GM23338 (cell line): ENCODE results near the gene RCL1. TPM values are rescaled to one million over a fixed set of nuclear protein-coding genes. Genes with fewer than 3 reads are reported as not detected.

ENCODE experiments used
- ATAC-seq: fragments of 200-7000 bp; cut with Tn5 transposase; 3 replicates; pipeline ENCODE4 v1.9.1; 2020
- DNase-seq: peaks from one replicate; pipeline ENCODE4 v3.0.0-alpha.2; 2015; ENCODE audit warnings: low spot score
- H2AFZ ChIP-seq: fragments of 200-600 bp; sonication (generic); 2 replicates; pipeline ENCODE4 v1.8.0; 2016; ENCODE audit warnings: antibody characterized with exemption, mild to moderate bottlenecking, moderate library complexity
- H3F3A ChIP-seq: fragments of 200-600 bp; sonication (generic); replicated peaks from 2 replicates; pipeline ENCODE4 v1.8.0; 2017; ENCODE audit warnings: antibody characterized with exemption, mixed run types, low read depth
- H3K27ac ChIP-seq: fragments of 200-600 bp; sonication (generic); 2 replicates; pipeline ENCODE4 v1.6.1; 2016; ENCODE audit warnings: low read depth
- H3K27me3 ChIP-seq: fragments of 200-600 bp; sonication (generic); 2 replicates; pipeline ENCODE4 v1.8.0; 2016; ENCODE audit warnings: mild to moderate bottlenecking, mixed run types, moderate library complexity; ENCODE audit not compliant: insufficient read depth
- H3K36me3 ChIP-seq: fragments of 200-600 bp; sonication (generic); 2 replicates; pipeline ENCODE4 v1.8.0; 2016; ENCODE audit warnings: mild to moderate bottlenecking; ENCODE audit not compliant: insufficient read depth
- H3K4me1 ChIP-seq: fragments of 200-600 bp; sonication (generic); 2 replicates; pipeline ENCODE4 v1.8.0; 2016; ENCODE audit warnings: mild to moderate bottlenecking, moderate library complexity; ENCODE audit not compliant: insufficient read depth
- H3K4me2 ChIP-seq: fragments of 200-600 bp; sonication (generic); 2 replicates; pipeline ENCODE4 v1.7.1; 2017; ENCODE audit warnings: mixed run types
- H3K4me3 ChIP-seq: fragments of 200-600 bp; sonication (generic); 2 replicates; pipeline ENCODE4 v1.6.1; 2016; ENCODE audit warnings: mixed run types
- H3K79me2 ChIP-seq: fragments of 200-600 bp; sonication (generic); replicated peaks from 2 replicates; pipeline ENCODE4 v1.8.0; 2017; ENCODE audit warnings: mild to moderate bottlenecking; ENCODE audit not compliant: insufficient read depth
- H3K9me2 ChIP-seq: fragments of 200-600 bp; sonication (generic); 2 replicates; pipeline ENCODE4 v1.8.0; 2017; ENCODE audit not compliant: insufficient read depth
- H4K20me1 ChIP-seq: fragments of 200-600 bp; sonication (generic); replicated peaks from 2 replicates; pipeline ENCODE4 v1.8.0; 2017; ENCODE audit warnings: mild to moderate bottlenecking; ENCODE audit not compliant: insufficient read depth
- H3K27ac Mint-ChIP-seq: 2 replicates; pipeline ENCODE4 v1.8.0; 2020; ENCODE audit warnings: inconsistent platforms, mild to moderate bottlenecking, moderate library complexity, mixed read lengths
- H3K27me3 Mint-ChIP-seq: 3 replicates; pipeline ENCODE4 v1.8.0; 2022; ENCODE audit warnings: low read depth, mild to moderate bottlenecking, moderate library complexity, mixed read lengths, inconsistent platforms; ENCODE audit not compliant: insufficient read depth, poor library complexity
- H3K36me3 Mint-ChIP-seq: 3 replicates; pipeline ENCODE4 v1.8.0; 2021; ENCODE audit warnings: low read depth, mild to moderate bottlenecking, inconsistent platforms, moderate library complexity, mixed read lengths
- H3K4me1 Mint-ChIP-seq: 3 replicates; pipeline ENCODE4 v1.8.0; 2020; ENCODE audit warnings: mild to moderate bottlenecking, inconsistent platforms, mixed read lengths
- H3K4me3 Mint-ChIP-seq: 3 replicates; pipeline ENCODE4 v1.8.0; 2021; ENCODE audit warnings: moderate library complexity, mild to moderate bottlenecking, inconsistent platforms, mixed read lengths
- H3K9me3 Mint-ChIP-seq: 3 replicates; pipeline ENCODE4 v1.8.0; 2020; ENCODE audit warnings: moderate library complexity, mild to moderate bottlenecking, inconsistent platforms, mixed read lengths
- CREB1 ChIP-seq: fragments of 250-450 bp; sonication (Bioruptor Pico); IDR thresholded peaks from 2 replicates; pipeline ENCODE4 v1.5.0; 2020; ENCODE audit warnings: low read depth, mild to moderate bottlenecking, moderate library complexity
- CTCF ChIP-seq, 2 experiments: fragments of 200-600 bp in 1 of 2; sonication (generic) in 1 of 2; conservative IDR thresholded peaks; 2 replicates each; pipeline versions ENCODE4 v1.5.1 to v1.6.1; 2016 to 2017; ENCODE audit warnings: antibody characterized with exemption in 2 of 2, low read depth in 2 of 2, mild to moderate bottlenecking in 2 of 2, moderate library complexity in 1 of 2
- EZH2 ChIP-seq: fragments of 200-600 bp; sonication (generic); IDR thresholded peaks from one replicate; pipeline ENCODE4 v1.8.0; 2017; ENCODE audit warnings: antibody characterized with exemption, mild to moderate bottlenecking, low read depth; ENCODE audit not compliant: unreplicated experiment
- EZH2phosphoT487 ChIP-seq: fragments of 200-600 bp; sonication (generic); IDR thresholded peaks from one replicate; pipeline ENCODE4 v1.8.1; 2018; ENCODE audit warnings: antibody characterized with exemption; ENCODE audit not compliant: unreplicated experiment
- JUNB ChIP-seq: IDR thresholded peaks from one replicate; pipeline ENCODE4 v1.6.1; 2016; ENCODE audit warnings: antibody characterized with exemption; ENCODE audit not compliant: unreplicated experiment
- POLR2AphosphoS5 ChIP-seq: IDR thresholded peaks from 2 replicates; pipeline ENCODE4 v1.6.1; 2016; ENCODE audit warnings: antibody characterized with exemption, low read depth
- STAT1 ChIP-seq: IDR thresholded peaks from one replicate; pipeline ENCODE4 v1.6.1; 2016; ENCODE audit warnings: antibody characterized with exemption; ENCODE audit not compliant: unreplicated experiment
- ZNF114 ChIP-seq: fragments of 250-450 bp; sonication (Bioruptor Pico); IDR thresholded peaks from 2 replicates; pipeline ENCODE4 v1.5.0; 2020; ENCODE audit warnings: mild to moderate bottlenecking, moderate library complexity
- ZNF331 ChIP-seq: fragments of 250-450 bp; sonication (Bioruptor Pico); IDR thresholded peaks from 2 replicates; pipeline ENCODE4 v1.5.0; 2020; ENCODE audit warnings: low read depth, mild to moderate bottlenecking, moderate library complexity
- ZNF462 ChIP-seq: fragments of 250-450 bp; sonication (Bioruptor Pico); IDR thresholded peaks from 2 replicates; pipeline ENCODE4 v1.5.0; 2020; ENCODE audit warnings: mild to moderate bottlenecking, moderate library complexity
- polyA plus RNA-seq: library from polyadenylated mRNA; unstranded; fragments of >200 nt; fragmentation: Nextera tagmentation; extraction: Ambion mirVana; gene quantifications from 2 replicates; pipeline ENCODE4 v1.2.1, GENCODE V29; 2016
- total RNA-seq: library from RNA; depleted of rRNA; stranded (reverse); fragments of >200 nt; shearing (Covaris generic); gene quantifications from 2 replicates; pipeline ENCODE4 v1.2.3, GENCODE V29; 2014

Gene RCL1
- total and polyA plus RNA-seq, 2 experiments from 2014 or later, result 19.3 to 41.2 TPM

- no peak for TF ChIP-seq ZNF462
- no peak for TF ChIP-seq ZNF114 (CRISPR knock-in tag)
- TF ChIP-seq EZH2, result no peak
- no peak for TF ChIP-seq ZNF331 (CRISPR knock-in tag)
Measured at GRCh38 chr9:4844056-4844838, 51.5 kb downstream of the RCL1 start (continued).

DNA sequence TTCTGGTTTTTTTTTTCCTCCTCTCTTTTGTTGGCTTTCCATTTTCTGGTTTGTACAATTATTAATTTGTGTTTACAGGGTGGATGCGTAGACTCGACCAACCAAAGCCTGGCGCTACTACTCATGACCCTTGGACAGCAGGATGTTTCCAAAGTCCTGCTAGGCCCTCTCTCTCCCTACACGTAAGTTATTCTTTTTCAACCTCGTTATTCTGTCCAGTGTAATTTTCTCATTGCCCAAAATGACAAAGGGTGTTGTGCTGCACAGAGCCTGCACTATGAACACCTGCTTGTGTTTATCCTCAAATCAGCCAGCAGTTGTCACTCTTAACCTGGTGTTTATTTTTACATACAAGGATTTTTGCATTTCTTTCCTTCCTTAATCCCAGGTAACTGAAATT is 56.6 kb downstream of the RCL1 start:
- no peak for TF ChIP-seq POLR2AphosphoS5
- no peak for TF ChIP-seq EZH2phosphoT487
- TF ChIP-seq CREB1 (CRISPR knock-in tag), result no peak
- no peak for TF ChIP-seq JUNB
- no peak for TF ChIP-seq STAT1
- 0 out of 4 replicates have a peak, but pooled peaks of 1 of the 2 experiments have one; percentile 8 for TF ChIP-seq CTCF (conservative IDR thresholded peaks at IDR 0.05; ENCODE audit: low read depth in 2 of 2)
- H3K36me3 Mint-ChIP-seq, result peaks cover 29% of the 10 kb centered on the region
- H3K27ac Mint-ChIP-seq, result no peak overlapping the region
- Histone ChIP-seq H2AFZ (no peak overlapping the region), H3K9me2 (no peaks in the 10 kb centered on the region), H3K4me2 (no peak overlapping the region), H3F3A (0 out of 2 replicates have a peak, but pooled peaks cover 2% of the 10 kb centered on the region), H3K27ac (no peak overlapping the region), H3K4me1 (no peaks in the 10 kb centered on the region), H3K79me2 (no peaks in the 10 kb centered on the region), H4K20me1 (no peaks in the 10 kb centered on the region; the same call in none of the 2 replicates), H3K36me3 (peaks cover 12% of the 10 kb centered on the region; the same call in 1 of the 2 replicates), H3K27me3 (no peaks in the 10 kb centered on the region), H3K4me3 (no peak overlapping the region)
- no peaks in the 10 kb centered on the region for H3K9me3 Mint-ChIP-seq
- no peak for DNase-seq
- no peaks in the 10 kb centered on the region for H3K4me1 Mint-ChIP-seq
- H3K4me3 Mint-ChIP-seq, result no peak overlapping the region
- H3K27me3 Mint-ChIP-seq, result peaks cover 3% of the 10 kb centered on the region
- ATAC-seq, result no peak
